HTERT RPE-1 (cell line): Measurements from ENCODE around the gene PSMG3.
"Not testable (repeated sequence)": the region's sequence is repeated elsewhere in the genome, so short reads cannot be mapped to it uniquely, and the experiment has no call there.

ENCODE experiments used
- in situ Hi-C: fragments of 300-500 bp; cut with MboI; formaldehyde crosslinking; loops from 4 replicates; pipeline ENCODE4 v1.14.3; 2020; ENCODE audit warnings: low sequenced_read_pairs

The PSMG3 gene

GRCh38 chr7:1597066-1597760, 27.4 kb upstream of the PSMG3 start:
- in situ Hi-C loops: no loop called here

GRCh38 chr7:1596181-1597043, 26.6 kb upstream of the PSMG3 start:
- in situ Hi-C loops: no loop called here

GRCh38 chr7:1595636-1596035, 25.8 kb upstream of the PSMG3 start:
- in situ Hi-C loops: no loop called here

- in situ Hi-C loops: no loop called here
Measured at GRCh38 chr7:1595027-1595426, 25.2 kb upstream of the PSMG3 start.

- in situ Hi-C loops: no loop called here
Measured at GRCh38 chr7:1593904-1594421, 24.1 kb upstream of the PSMG3 start.

- in situ Hi-C loops: no loop called here
Measured at GRCh38 chr7:1593091-1593866, 23.4 kb upstream of the PSMG3 start.

GRCh38 chr7:1592299-1592871, 22.6 kb upstream of the PSMG3 start:
- in situ Hi-C loops: no loop called here

- in situ Hi-C loops: no loop called here
Measured at GRCh38 chr7:1591876-1592275, 22.0 kb upstream of the PSMG3 start.

- in situ Hi-C loops: no loop called here
Measured at GRCh38 chr7:1591396-1591795, 21.6 kb upstream of the PSMG3 start.

GRCh38 chr7:1590887-1591286, 21.1 kb upstream of the PSMG3 start:
- in situ Hi-C loops: no loop called here

- in situ Hi-C loops: no loop called here
Measured at GRCh38 chr7:1590476-1590875, 20.6 kb upstream of the PSMG3 start.

- in situ Hi-C loops: no loop called here
Measured at GRCh38 chr7:1588978-1589377, 19.1 kb upstream of the PSMG3 start.

- in situ Hi-C loops: no loop called here
Measured at GRCh38 chr7:1587738-1588137, 17.9 kb upstream of the PSMG3 start.

- in situ Hi-C loops: no loop called here
Measured at GRCh38 chr7:1586827-1587705, 17.2 kb upstream of the PSMG3 start.

GRCh38 chr7:1586126-1586826, 16.4 kb upstream of the PSMG3 start:
- in situ Hi-C loops: no loop called here

- in situ Hi-C loops: no loop called here
Measured at GRCh38 chr7:1585142-1585981, 15.5 kb upstream of the PSMG3 start.

- in situ Hi-C loops: no loop called here
Measured at GRCh38 chr7:1584700-1585099, 14.9 kb upstream of the PSMG3 start.

GRCh38 chr7:1583241-1583930, 13.6 kb upstream of the PSMG3 start:
- in situ Hi-C loops: not testable (repeated sequence)
